Tibial nerve (tissue), 4 donors: ENCODE measurements around the gene MED13L. TPM values are rescaled to one million over a fixed set of nuclear protein-coding genes. Genes with fewer than 3 reads are reported as not detected.

Experiments
- DNase-seq, 2 donors: peaks; one replicate each; pipeline ENCODE4 v3.0.0-alpha.2; 2019; ENCODE audit warnings: low spot score in 2 of 2
- H3K27ac ChIP-seq, 4 donors: fragments of 200-600 bp; sonication (generic) in 3 of 4; one replicate each; pipeline ENCODE4 v1.5.1; 2017 to 2019; ENCODE audit warnings: mild to moderate bottlenecking in 1 of 4
- H3K27me3 ChIP-seq, 2 donors: fragments of 200-600 bp; sonication (generic) in 1 of 2; one replicate each; pipeline versions ENCODE4 v1.5.1 to v1.6.0; 2017 to 2019
- H3K36me3 ChIP-seq, 3 donors: fragments of 200-600 bp; sonication (generic); one replicate each; pipeline ENCODE4 v1.5.1; 2018 to 2019
- H3K4me1 ChIP-seq, 4 donors: fragments of 200-600 bp; sonication (generic) in 3 of 4; one replicate each; pipeline ENCODE4 v1.5.1; 2017 to 2019
- H3K4me3 ChIP-seq, 4 donors: fragments of 200-600 bp; sonication (generic) in 3 of 4; one replicate each; pipeline ENCODE4 v1.5.1; 2017 to 2019; ENCODE audit warnings: mild to moderate bottlenecking in 1 of 4, moderate library complexity in 1 of 4
- H3K9me3 ChIP-seq, 4 donors: fragments of 200-600 bp; sonication (generic) in 3 of 4; one replicate each; pipeline ENCODE4 v1.5.1; 2017 to 2019
- CTCF ChIP-seq, 5 experiments: fragments of 200-600 bp in 3 of 5; fragments of 450-650 bp in 2 of 5; sonication (generic) in 3 of 5; IDR thresholded peaks; one replicate each; pipeline ENCODE4 v1.5.1; 2016 to 2019; ENCODE audit warnings: antibody characterized with exemption in 5 of 5, mild to moderate bottlenecking in 3 of 5, moderate library complexity in 2 of 5
- EP300 ChIP-seq, 2 donors: sonication (generic); formaldehyde crosslinking; IDR thresholded peaks; one replicate each; pipeline ENCODE4 v1.6.1; 2017; ENCODE audit warnings: antibody characterized with exemption in 2 of 2, mild to moderate bottlenecking in 1 of 2
- POLR2A ChIP-seq, 2 donors: fragments of 450-650 bp; IDR thresholded peaks; one replicate each; pipeline ENCODE4 v1.6.1; 2017; ENCODE audit warnings: antibody characterized with exemption in 2 of 2, mild to moderate bottlenecking in 2 of 2, moderate library complexity in 2 of 2
- WGBS, 2 donors: methylation state at CpG; one replicate each; pipeline ENCODE4 v1.1.5; 2018; 5-methylcytosine and 5-hydroxymethylcytosine counted together
- total RNA-seq, 4 donors: library from RNA; depleted of rRNA; stranded (reverse); fragments of >200 nt; gene quantifications; one replicate each; pipeline ENCODE4 v1.1.0, GENCODE V29; 2016

The MED13L gene
- total RNA-seq, 4 donors from 2014 or later: 138 to 234 (median 218) TPM

GRCh38 chr12:116087962-116088361 lies 189.5 kb downstream of the MED13L start:
- 30 to 32% methylated on average over 1 of the region's 1 CpG for WGBS, 2 donors
- no peaks in the 10 kb centered on the region for H3K27me3 ChIP-seq
- no peak overlapping the region for H3K4me3 ChIP-seq
- no peaks in the 10 kb centered on the region for H3K9me3 ChIP-seq
- H3K36me3 ChIP-seq: no peaks in the 10 kb centered on the region
- H3K27ac ChIP-seq: no peak overlapping the region
- H3K4me1 ChIP-seq: peaks cover 0 to 47% (median 8%) of the 10 kb centered on the region in 4 donors
- no peak for DNase-seq
- TF ChIP-seq CTCF (IDR thresholded peaks at IDR 0.05) (no peak), POLR2A (IDR thresholded peaks at IDR 0.05) (no peak), EP300 (IDR thresholded peaks at IDR 0.05) (no peak)

- DNase-seq: no peak
- Histone ChIP-seq H3K27ac (no peak overlapping the region), H3K9me3 (no peaks in the 10 kb centered on the region), H3K4me3 (no peak overlapping the region), H3K27me3 (no peaks in the 10 kb centered on the region), H3K4me1 (peaks cover 0 to 41% (median 8%) of the 10 kb centered on the region in 4 donors), H3K36me3 (no peaks in the 10 kb centered on the region)
- TF ChIP-seq POLR2A (IDR thresholded peaks at IDR 0.05) (no peak), CTCF (IDR thresholded peaks at IDR 0.05) (no peak), EP300 (IDR thresholded peaks at IDR 0.05) (no peak)
- WGBS, 2 donors: 45 to 46% methylated on average over 3 of the region's 3 CpGs
Observed at GRCh38 chr12:116087399-116087798, 190.1 kb downstream of the MED13L start.

- DNase-seq: no peak
- Histone ChIP-seq H3K27me3 (no peaks in the 10 kb centered on the region), H3K36me3 (peaks cover 0 to 3% (median 0%) of the 10 kb centered on the region in 3 donors), H3K9me3 (no peaks in the 10 kb centered on the region), H3K4me1 (peaks cover 0 to 11% (median 1%) of the 10 kb centered on the region in 4 donors), H3K4me3 (no peak overlapping the region), H3K27ac (no peak overlapping the region)
- TF ChIP-seq EP300 (IDR thresholded peaks at IDR 0.05) (no peak), POLR2A (IDR thresholded peaks at IDR 0.05) (no peak), CTCF (IDR thresholded peaks at IDR 0.05) (no peak)
- WGBS, 2 donors: 90 to 93% methylated on average over 3 of the region's 3 CpGs
Observed at GRCh38 chr12:116080415-116080814, 197.1 kb downstream of the MED13L start.

GRCh38 chr12:116078396-116078795 lies 199.1 kb downstream of the MED13L start:
- WGBS, 2 donors: 98% methylated on average over 1 of the region's 1 CpG
- Histone ChIP-seq H3K9me3 (no peaks in the 10 kb centered on the region), H3K27me3 (no peaks in the 10 kb centered on the region), H3K27ac (no peak overlapping the region), H3K4me1 (peaks cover 0 to 23% (median 0%) of the 10 kb centered on the region in 4 donors), H3K4me3 (no peak overlapping the region), H3K36me3 (peaks cover 0 to 3% (median 0%) of the 10 kb centered on the region in 3 donors)
- DNase-seq: no peak
- TF ChIP-seq CTCF (IDR thresholded peaks at IDR 0.05) (no peak), POLR2A (IDR thresholded peaks at IDR 0.05) (no peak), EP300 (IDR thresholded peaks at IDR 0.05) (no peak)

- no peak for TF ChIP-seq POLR2A (IDR thresholded peaks at IDR 0.05)
- Histone ChIP-seq H3K27ac (no peak overlapping the region), H3K9me3 (no peaks in the 10 kb centered on the region), H3K36me3 (peaks cover 0 to 3% (median 0%) of the 10 kb centered on the region in 3 donors), H3K27me3 (no peaks in the 10 kb centered on the region), H3K4me1 (peaks cover 0 to 33% (median 4%) of the 10 kb centered on the region in 4 donors), H3K4me3 (no peak overlapping the region)
- DNase-seq: no peak
Observed at GRCh38 chr12:116077431-116077830, 200.1 kb downstream of the MED13L start.

DNA sequence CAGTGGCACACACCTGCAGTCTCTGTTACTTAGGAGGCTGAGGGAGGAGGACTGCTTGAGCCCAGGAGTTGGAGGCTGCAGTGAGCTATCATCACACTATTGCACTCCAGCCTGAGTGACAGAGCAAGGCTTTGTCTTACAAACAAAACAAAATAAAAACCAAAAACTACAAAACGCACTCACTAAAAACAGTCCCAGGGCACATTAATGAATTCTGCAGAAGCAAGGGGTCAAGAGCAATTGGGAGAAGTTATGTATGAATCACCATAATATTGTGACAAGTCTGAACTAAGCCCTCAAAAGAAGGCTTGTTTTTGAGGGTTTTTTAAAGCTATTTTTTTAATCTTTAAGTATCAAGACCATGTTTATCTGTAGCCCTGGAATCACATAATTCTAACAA lies 201.1 kb downstream of the MED13L start:
- Histone ChIP-seq H3K4me1 (peaks cover 0 to 43% (median 6%) of the 10 kb centered on the region in 4 donors), H3K27ac (no peak overlapping the region), H3K4me3 (no peak overlapping the region), H3K36me3 (peaks cover 0 to 3% (median 0%) of the 10 kb centered on the region in 3 donors), H3K9me3 (no peaks in the 10 kb centered on the region), H3K27me3 (no peaks in the 10 kb centered on the region)
- WGBS, 2 donors: 21 to 23% methylated on average over 1 of the region's 1 CpG
- DNase-seq: no peak
- TF ChIP-seq CTCF (IDR thresholded peaks at IDR 0.05) (no peak), EP300 (IDR thresholded peaks at IDR 0.05) (no peak), POLR2A (IDR thresholded peaks at IDR 0.05) (no peak)
